H9 (cell line): ENCODE data around the gene CASP8. TPM values are rescaled to one million over a fixed set of nuclear protein-coding genes. Genes with fewer than 3 reads are reported as not detected.

Experiments used
- DNase-seq: peaks from one replicate; pipeline ENCODE4 v3.0.0-alpha.2; 2017
- H2AFZ ChIP-seq: one replicate; pipeline ENCODE4 v1.6.1; 2013; ENCODE audit warnings: mild to moderate bottlenecking, low read length, control low read depth, moderate library complexity
- H2AK5ac ChIP-seq: 2 replicates; pipeline ENCODE4 v1.6.1; 2013; ENCODE audit warnings: low read length, control low read depth, mixed read lengths; ENCODE audit not compliant: insufficient read length
- H2BK120ac ChIP-seq: one replicate; pipeline ENCODE4 v1.6.1; 2013; ENCODE audit warnings: low read depth, mild to moderate bottlenecking, low read length, control low read depth, inconsistent platforms; ENCODE audit not compliant: poor library complexity, severe bottlenecking
- H2BK12ac ChIP-seq: 2 replicates; pipeline ENCODE4 v1.6.1; 2013; ENCODE audit warnings: low read length, control low read depth, mixed read lengths, low read depth; ENCODE audit not compliant: insufficient read length
- H2BK15ac ChIP-seq: 2 replicates; pipeline ENCODE4 v1.6.1; 2013; ENCODE audit warnings: low read depth, low read length, control low read depth
- H2BK20ac ChIP-seq: one replicate; pipeline ENCODE4 v1.6.1; 2013; ENCODE audit warnings: low read depth, mild to moderate bottlenecking, low read length, control low read depth, inconsistent platforms; ENCODE audit not compliant: poor library complexity, severe bottlenecking
- H2BK5ac ChIP-seq: 2 replicates; pipeline ENCODE4 v1.6.1; 2013; ENCODE audit warnings: low read length, control low read depth, mixed read lengths; ENCODE audit not compliant: insufficient read length
- H3K14ac ChIP-seq: 2 replicates; pipeline ENCODE4 v1.6.1; 2013; ENCODE audit warnings: low read length, control low read depth; ENCODE audit not compliant: insufficient read depth
- H3K18ac ChIP-seq: 2 replicates; pipeline ENCODE4 v1.6.1; 2013; ENCODE audit warnings: low read depth, mild to moderate bottlenecking, mixed read lengths, low read length, control low read depth; ENCODE audit not compliant: insufficient read length
- H3K23ac ChIP-seq: 2 replicates; pipeline ENCODE4 v1.6.1; 2013; ENCODE audit warnings: low read length, control low read depth, mixed read lengths, low read depth; ENCODE audit not compliant: insufficient read length
- H3K23me2 ChIP-seq: 2 replicates; pipeline ENCODE4 v1.6.1; 2013; ENCODE audit warnings: low read depth, mild to moderate bottlenecking, mixed read lengths, low read length, control low read depth; ENCODE audit not compliant: insufficient read length, poor library complexity, severe bottlenecking
- H3K27ac ChIP-seq: 2 replicates; pipeline ENCODE4 v1.5.1; 2013; ENCODE audit warnings: low read length, control low read depth, mixed read lengths, low read depth; ENCODE audit not compliant: insufficient read length
- H3K27me3 ChIP-seq: 2 replicates; pipeline ENCODE4 v1.6.1; 2013; ENCODE audit warnings: low read length, control low read depth, inconsistent platforms; ENCODE audit not compliant: insufficient read depth
- H3K4ac ChIP-seq: 2 replicates; pipeline ENCODE4 v1.6.1; 2013; ENCODE audit warnings: low read depth, mild to moderate bottlenecking, control low read depth, inconsistent platforms, low read length, moderate library complexity
- H3K4me1 ChIP-seq: 2 replicates; pipeline ENCODE4 v1.6.1; 2013; ENCODE audit warnings: low read length, control low read depth, inconsistent platforms; ENCODE audit not compliant: insufficient read depth
- H3K4me2 ChIP-seq: 2 replicates; pipeline ENCODE4 v1.6.1; 2013; ENCODE audit warnings: low read length, control low read depth, mixed read lengths; ENCODE audit not compliant: insufficient read length, insufficient read depth
- H3K56ac ChIP-seq: 2 replicates; pipeline ENCODE4 v1.6.1; 2013; ENCODE audit warnings: low read depth, mild to moderate bottlenecking, mixed read lengths, low read length, control low read depth; ENCODE audit not compliant: insufficient read length
- H3K79me1 ChIP-seq: 2 replicates; pipeline ENCODE4 v1.6.1; 2013; ENCODE audit warnings: low read depth, mild to moderate bottlenecking, moderate library complexity, low read length, control low read depth, inconsistent platforms; ENCODE audit not compliant: insufficient read depth, poor library complexity, severe bottlenecking
- H3K79me2 ChIP-seq: 2 replicates; pipeline ENCODE4 v1.6.1; 2013; ENCODE audit warnings: low read length, control low read depth, inconsistent platforms; ENCODE audit not compliant: insufficient read depth
- H3K9ac ChIP-seq: 2 replicates; pipeline ENCODE4 v1.6.1; 2013; ENCODE audit warnings: low read length, control low read depth, mixed read lengths; ENCODE audit not compliant: insufficient read length; ENCODE audit errors: extremely low read depth
- H3K9me3 ChIP-seq: one replicate; pipeline ENCODE4 v1.6.1; 2013; ENCODE audit warnings: low read depth, low read length, inconsistent platforms; ENCODE audit not compliant: control insufficient read depth
- H3T11ph ChIP-seq: one replicate; pipeline ENCODE4 v1.6.1; 2013; ENCODE audit warnings: mild to moderate bottlenecking, low read length, control low read depth, inconsistent platforms
- H4K20me1 ChIP-seq: one replicate; pipeline ENCODE4 v1.6.1; 2013; ENCODE audit not compliant: control insufficient read depth, insufficient read length, insufficient read depth
- H4K5ac ChIP-seq: 2 replicates; pipeline ENCODE4 v1.6.1; 2013; ENCODE audit warnings: low read depth, mild to moderate bottlenecking, mixed read lengths, low read length, control low read depth; ENCODE audit not compliant: insufficient read length
- H4K8ac ChIP-seq: replicated peaks from 2 replicates; pipeline ENCODE4 v1.6.1; 2013; ENCODE audit warnings: low read length, control low read depth, mixed read lengths, low read depth; ENCODE audit not compliant: insufficient read length
- H4K91ac ChIP-seq: 2 replicates; pipeline ENCODE4 v1.6.1; 2013; ENCODE audit warnings: low read depth, mild to moderate bottlenecking, moderate library complexity, mixed read lengths, low read length, control low read depth; ENCODE audit not compliant: insufficient read length
- H3K27ac Mint-ChIP-seq, 3 experiments: 2 replicates in 2 of 3; 3 replicates in 1 of 3; pipeline ENCODE4 v1.8.0; 2020 to 2021; ENCODE audit warnings: mixed read lengths in 3 of 3, mild to moderate bottlenecking in 1 of 3, moderate library complexity in 1 of 3
- H3K27me3 Mint-ChIP-seq: 2 replicates; pipeline ENCODE4 v1.8.0; 2021; ENCODE audit warnings: low read depth, mild to moderate bottlenecking, moderate library complexity, mixed read lengths
- H3K36me3 Mint-ChIP-seq, 3 experiments: 2 replicates in 2 of 3; 3 replicates in 1 of 3; pipeline ENCODE4 v1.8.0; 2020 to 2021; ENCODE audit warnings: low read depth in 3 of 3, mixed read lengths in 3 of 3; ENCODE audit not compliant: insufficient read depth in 1 of 3
- H3K4me1 Mint-ChIP-seq, 2 experiments: 2 replicates each; pipeline ENCODE4 v1.8.0; 2020; ENCODE audit warnings: mixed read lengths in 2 of 2
- H3K4me3 Mint-ChIP-seq, 2 experiments: 2 replicates in 1 of 2; 3 replicates in 1 of 2; pipeline ENCODE4 v1.8.0; 2020 to 2021; ENCODE audit warnings: mild to moderate bottlenecking in 2 of 2, mixed read lengths in 2 of 2, moderate library complexity in 1 of 2
- H3K9me3 Mint-ChIP-seq, 2 experiments: 2 replicates in 1 of 2; 3 replicates in 1 of 2; pipeline ENCODE4 v1.8.0; 2020; ENCODE audit warnings: mild to moderate bottlenecking in 2 of 2, mixed read lengths in 2 of 2, moderate library complexity in 1 of 2
- WGBS: extraction: QIAGEN DNeasy Blood & Tissue Kit; methylation state at CpG from one replicate; pipeline ENCODE4 v1.1.7; 2013; ENCODE audit warnings: missing lambda C conversion rate, low lambda C conversion rate, mixed read lengths; ENCODE audit not compliant: insufficient read length; ENCODE audit errors: extremely low coverage; 5-methylcytosine and 5-hydroxymethylcytosine counted together
- total RNA-seq: library from RNA; stranded (reverse); gene quantifications from 2 replicates; pipeline ENCODE4 v1.2.1, GENCODE V29; 2021
- TF ChIP-seq, protein P1 (sequence below): fragments of 200-600 bp; sonication (generic); conservative IDR thresholded peaks from 3 replicates; pipeline ENCODE4 v1.8.0; 2021; ENCODE audit warnings: antibody characterized with exemption, mild to moderate bottlenecking

The CASP8 gene
- total RNA-seq, 1 experiment from 2014 or later: 10.0 TPM

DNA sequence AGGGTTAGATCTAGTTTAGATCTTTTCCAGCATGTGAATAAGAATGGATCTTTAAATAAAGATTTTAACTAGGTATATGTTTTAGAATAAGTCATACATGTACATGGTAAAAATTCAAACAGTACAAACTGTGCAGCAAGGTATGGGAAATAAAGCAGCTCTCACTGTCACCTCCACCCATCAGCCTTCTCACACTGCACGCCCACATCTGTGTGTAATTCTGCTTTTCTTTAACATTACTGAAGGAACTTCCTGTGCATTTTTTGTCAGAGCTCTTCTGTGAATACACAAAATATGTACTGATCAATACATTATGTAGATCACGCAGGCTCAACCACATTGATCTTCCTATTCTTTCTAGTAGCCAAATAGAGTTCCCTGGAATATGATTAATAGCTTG, 3.4 kb downstream of the CASP8 start:
- Histone ChIP-seq H4K91ac (no peak overlapping the region), H3T11ph (no peak overlapping the region), H2AFZ (no peak overlapping the region), H3K27ac (no peak overlapping the region), H4K5ac (no peak overlapping the region), H2BK20ac (no peak overlapping the region), H4K20me1 (no peaks in the 10 kb centered on the region), H2BK15ac (no peak overlapping the region), H3K4me1 (no peaks in the 10 kb centered on the region; the same call in 1 of the 2 replicates), H3K4ac (no peak overlapping the region), H3K4me2 (no peak overlapping the region), H3K18ac (no peak overlapping the region), H2BK120ac (no peak overlapping the region), H3K9ac (no peak overlapping the region), H3K79me1 (no peaks in the 10 kb centered on the region), H3K56ac (no peak overlapping the region), H3K79me2 (no peaks in the 10 kb centered on the region), H3K23me2 (no peaks in the 10 kb centered on the region), H4K8ac (no peak overlapping the region), H2BK12ac (no peak overlapping the region), H3K14ac (no peak overlapping the region), H2BK5ac (no peak overlapping the region), H2AK5ac (no peak overlapping the region), H3K9me3 (no peaks in the 10 kb centered on the region), H3K23ac (no peak overlapping the region), H3K27me3 (no peaks in the 10 kb centered on the region)
- TF ChIP-seq, protein P1, sequence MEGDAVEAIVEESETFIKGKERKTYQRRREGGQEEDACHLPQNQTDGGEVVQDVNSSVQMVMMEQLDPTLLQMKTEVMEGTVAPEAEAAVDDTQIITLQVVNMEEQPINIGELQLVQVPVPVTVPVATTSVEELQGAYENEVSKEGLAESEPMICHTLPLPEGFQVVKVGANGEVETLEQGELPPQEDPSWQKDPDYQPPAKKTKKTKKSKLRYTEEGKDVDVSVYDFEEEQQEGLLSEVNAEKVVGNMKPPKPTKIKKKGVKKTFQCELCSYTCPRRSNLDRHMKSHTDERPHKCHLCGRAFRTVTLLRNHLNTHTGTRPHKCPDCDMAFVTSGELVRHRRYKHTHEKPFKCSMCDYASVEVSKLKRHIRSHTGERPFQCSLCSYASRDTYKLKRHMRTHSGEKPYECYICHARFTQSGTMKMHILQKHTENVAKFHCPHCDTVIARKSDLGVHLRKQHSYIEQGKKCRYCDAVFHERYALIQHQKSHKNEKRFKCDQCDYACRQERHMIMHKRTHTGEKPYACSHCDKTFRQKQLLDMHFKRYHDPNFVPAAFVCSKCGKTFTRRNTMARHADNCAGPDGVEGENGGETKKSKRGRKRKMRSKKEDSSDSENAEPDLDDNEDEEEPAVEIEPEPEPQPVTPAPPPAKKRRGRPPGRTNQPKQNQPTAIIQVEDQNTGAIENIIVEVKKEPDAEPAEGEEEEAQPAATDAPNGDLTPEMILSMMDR: no peak
- Mint-ChIP-seq H3K27ac (no peak overlapping the region), H3K27me3 (no peaks in the 10 kb centered on the region), H3K9me3 (no peaks in the 10 kb centered on the region), H3K36me3 (no peaks in the 10 kb centered on the region; a peak in 1 of 7 replicates), H3K4me1 (peaks cover 4 to 12% of the 10 kb centered on the region in 2 experiments), H3K4me3 (no peak overlapping the region)
- WGBS: no CpG with 5 or more reads among the region's 2 CpGs
- no peak for DNase-seq
